ENCODE data around the gene SERPINA12.
"Not testable (repeated sequence)": the region's sequence is repeated elsewhere in the genome, so short reads cannot be mapped to it uniquely, and the experiment has no call there.

Gene SERPINA12

DNA sequence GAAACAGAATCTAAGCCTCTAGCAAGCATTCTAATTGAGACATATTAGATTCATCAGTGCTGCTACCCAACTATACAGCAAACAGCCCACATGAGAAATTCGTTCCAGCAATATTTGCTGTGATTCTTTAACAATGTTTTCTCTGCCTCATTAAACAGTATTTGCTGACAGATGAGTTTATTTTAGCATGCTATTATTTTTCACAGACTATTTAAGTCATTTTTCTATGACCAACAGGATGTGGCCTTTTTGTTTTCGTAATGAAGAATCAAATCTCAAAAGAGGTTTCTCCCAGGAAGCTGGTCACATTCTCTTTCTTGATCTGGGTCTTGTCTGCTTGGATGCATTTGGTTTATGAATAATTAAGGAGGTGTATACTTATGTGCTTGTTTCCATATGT is 23.2 kb upstream of the SERPINA12 start:
- no peak overlapping the region for H3K27ac ChIP-seq (ENCODE audit: low read length)
- no peaks in the 10 kb centered on the region for H3K36me3 ChIP-seq (ENCODE audit: control insufficient read depth, low read depth, low read length)
- no peaks in the 10 kb centered on the region for H3K27me3 ChIP-seq (ENCODE audit: control insufficient read depth, insufficient read depth, low read length)
- no peaks in the 10 kb centered on the region for H3K4me1 ChIP-seq (ENCODE audit: control insufficient read depth, low read depth, low read length)
- H3K9ac ChIP-seq (ENCODE audit: low read length): no peak overlapping the region
- no peaks in the 10 kb centered on the region for H3K9me3 ChIP-seq (ENCODE audit: control insufficient read depth, low read depth, low read length)
- H3K4me3 ChIP-seq (ENCODE audit: low read length): no peak overlapping the region

DNA sequence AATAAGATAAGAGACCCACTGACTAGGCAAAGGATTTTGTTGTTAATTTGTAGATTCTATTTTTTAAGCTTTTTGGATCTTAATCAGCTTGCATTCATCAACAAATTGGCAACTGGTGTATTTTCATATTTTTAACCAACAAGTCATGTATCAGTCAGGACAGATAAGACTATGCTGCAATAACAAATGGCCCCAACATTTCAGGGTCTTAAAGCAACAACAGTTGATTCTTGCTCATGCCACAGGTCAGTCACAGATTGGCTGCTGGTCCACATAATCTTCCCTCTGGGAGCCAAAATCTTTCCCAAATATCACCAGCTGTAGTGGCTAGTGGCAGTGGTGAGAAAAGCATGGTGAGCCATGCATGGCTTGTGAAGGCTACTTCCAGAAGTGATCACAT is 21.9 kb upstream of the SERPINA12 start:
- no peak overlapping the region for H3K27ac ChIP-seq (ENCODE audit: low read length)
- H3K4me1 ChIP-seq (ENCODE audit: control insufficient read depth, low read depth, low read length): no peaks in the 10 kb centered on the region
- H3K4me3 ChIP-seq (ENCODE audit: low read length): no peak overlapping the region
- no peaks in the 10 kb centered on the region for H3K27me3 ChIP-seq (ENCODE audit: control insufficient read depth, insufficient read depth, low read length)
- no peaks in the 10 kb centered on the region for H3K9me3 ChIP-seq (ENCODE audit: control insufficient read depth, low read depth, low read length)
- H3K9ac ChIP-seq (ENCODE audit: low read length): no peak overlapping the region
- no peaks in the 10 kb centered on the region for H3K36me3 ChIP-seq (ENCODE audit: control insufficient read depth, low read depth, low read length)

DNA sequence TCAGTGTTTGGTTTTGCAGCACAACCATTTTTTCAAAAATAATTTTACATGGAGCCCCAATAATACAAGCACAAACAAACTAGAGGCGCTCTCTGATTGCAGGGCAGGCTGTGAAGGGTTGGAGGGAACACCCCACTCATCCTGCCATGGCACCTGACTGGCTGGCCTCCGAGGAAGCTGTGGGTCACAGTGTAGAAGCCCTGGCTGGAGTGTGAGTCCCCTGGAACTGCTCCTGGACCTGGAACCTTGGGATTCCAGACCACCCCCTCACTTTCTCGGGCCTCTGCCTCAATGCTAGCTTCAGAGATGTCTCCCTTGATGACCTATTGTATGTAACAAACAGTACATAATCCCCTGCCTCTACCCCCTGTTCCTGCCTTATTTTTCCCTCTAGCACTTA is 14.8 kb upstream of the SERPINA12 start:
- no peaks in the 10 kb centered on the region for H3K9me3 ChIP-seq (ENCODE audit: control insufficient read depth, low read depth, low read length)
- H3K27me3 ChIP-seq (ENCODE audit: control insufficient read depth, insufficient read depth, low read length): no peaks in the 10 kb centered on the region
- H3K4me3 ChIP-seq (ENCODE audit: low read length): no peak overlapping the region
- no peaks in the 10 kb centered on the region for H3K36me3 ChIP-seq (ENCODE audit: control insufficient read depth, low read depth, low read length)
- H3K27ac ChIP-seq (ENCODE audit: low read length): no peak overlapping the region
- H3K9ac ChIP-seq (ENCODE audit: low read length): no peak overlapping the region
- no peaks in the 10 kb centered on the region for H3K4me1 ChIP-seq (ENCODE audit: control insufficient read depth, low read depth, low read length)

DNA sequence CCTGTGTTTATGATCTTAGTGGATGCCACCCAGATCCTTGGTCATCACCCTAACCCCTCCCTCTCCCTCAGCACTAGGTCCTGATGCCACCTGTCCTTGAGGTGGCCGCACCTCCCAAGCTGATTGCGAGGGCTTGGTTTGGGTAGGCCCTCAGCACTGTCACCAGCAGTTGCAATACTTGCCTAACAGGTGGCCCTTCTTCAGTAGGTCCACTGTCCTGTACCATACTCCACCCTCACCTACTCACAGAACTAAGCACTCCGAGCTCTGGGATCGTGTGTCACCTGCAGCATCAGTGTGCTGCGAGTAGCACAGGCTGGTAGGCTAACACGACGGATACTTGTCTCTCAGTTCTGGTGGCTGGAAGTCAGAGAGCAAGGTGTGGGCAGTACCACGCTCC is 14.0 kb upstream of the SERPINA12 start:
- Histone ChIP-seq H3K27me3 (ENCODE audit: control insufficient read depth, insufficient read depth, low read length) (no peaks in the 10 kb centered on the region), H3K4me3 (ENCODE audit: low read length) (no peak overlapping the region)

DNA sequence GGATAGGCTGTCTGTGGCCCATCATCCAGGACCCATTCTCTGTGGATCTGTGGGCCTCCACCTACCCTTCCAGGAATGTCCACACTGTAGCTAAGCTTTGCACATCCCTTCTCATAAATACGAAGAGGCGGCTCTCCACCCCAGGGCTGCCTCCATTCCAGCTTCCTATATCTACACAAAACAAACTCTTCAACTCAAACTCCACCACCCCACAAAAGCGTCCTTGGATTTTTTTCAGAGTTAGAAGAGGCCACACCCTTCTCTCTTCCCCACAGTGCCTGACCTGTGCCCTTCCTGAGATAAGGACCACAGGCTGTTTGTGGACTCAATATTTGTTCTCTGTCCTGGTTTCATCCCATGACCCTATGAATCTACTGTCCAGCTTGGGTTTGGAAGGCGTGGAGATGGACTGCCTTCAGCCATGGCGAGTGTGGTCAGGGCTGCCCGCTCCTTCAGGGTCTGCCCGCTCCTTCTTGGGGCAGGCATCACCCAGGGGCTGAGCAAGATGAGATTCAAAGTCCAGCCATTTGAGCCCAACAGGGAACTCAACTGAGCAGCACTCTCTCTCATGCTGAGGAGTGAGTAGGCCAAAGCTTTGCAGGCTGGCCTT is 13.0 kb upstream of the SERPINA12 start:
- H3K27ac ChIP-seq (ENCODE audit: low read length): no peak overlapping the region
- no peaks in the 10 kb centered on the region for H3K9me3 ChIP-seq (ENCODE audit: control insufficient read depth, low read depth, low read length)
- H3K36me3 ChIP-seq (ENCODE audit: control insufficient read depth, low read depth, low read length): no peaks in the 10 kb centered on the region
- no peak overlapping the region for H3K4me3 ChIP-seq (ENCODE audit: low read length)
- H3K9ac ChIP-seq (ENCODE audit: low read length): no peak overlapping the region
- H3K27me3 ChIP-seq (ENCODE audit: control insufficient read depth, insufficient read depth, low read length): no peaks in the 10 kb centered on the region
- peaks cover 4% of the 10 kb centered on the region for H3K4me1 ChIP-seq (ENCODE audit: control insufficient read depth, low read depth, low read length)

More for the DNA sequence above, 14.0 kb upstream of the SERPINA12 start:
- no peak overlapping the region for H3K27ac ChIP-seq (ENCODE audit: low read length)
- no peak overlapping the region for H3K9ac ChIP-seq (ENCODE audit: low read length)
- H3K4me1 ChIP-seq (ENCODE audit: control insufficient read depth, low read depth, low read length): no peaks in the 10 kb centered on the region
- H3K36me3 ChIP-seq (ENCODE audit: control insufficient read depth, low read depth, low read length): no peaks in the 10 kb centered on the region
- no peaks in the 10 kb centered on the region for H3K9me3 ChIP-seq (ENCODE audit: control insufficient read depth, low read depth, low read length)

DNA sequence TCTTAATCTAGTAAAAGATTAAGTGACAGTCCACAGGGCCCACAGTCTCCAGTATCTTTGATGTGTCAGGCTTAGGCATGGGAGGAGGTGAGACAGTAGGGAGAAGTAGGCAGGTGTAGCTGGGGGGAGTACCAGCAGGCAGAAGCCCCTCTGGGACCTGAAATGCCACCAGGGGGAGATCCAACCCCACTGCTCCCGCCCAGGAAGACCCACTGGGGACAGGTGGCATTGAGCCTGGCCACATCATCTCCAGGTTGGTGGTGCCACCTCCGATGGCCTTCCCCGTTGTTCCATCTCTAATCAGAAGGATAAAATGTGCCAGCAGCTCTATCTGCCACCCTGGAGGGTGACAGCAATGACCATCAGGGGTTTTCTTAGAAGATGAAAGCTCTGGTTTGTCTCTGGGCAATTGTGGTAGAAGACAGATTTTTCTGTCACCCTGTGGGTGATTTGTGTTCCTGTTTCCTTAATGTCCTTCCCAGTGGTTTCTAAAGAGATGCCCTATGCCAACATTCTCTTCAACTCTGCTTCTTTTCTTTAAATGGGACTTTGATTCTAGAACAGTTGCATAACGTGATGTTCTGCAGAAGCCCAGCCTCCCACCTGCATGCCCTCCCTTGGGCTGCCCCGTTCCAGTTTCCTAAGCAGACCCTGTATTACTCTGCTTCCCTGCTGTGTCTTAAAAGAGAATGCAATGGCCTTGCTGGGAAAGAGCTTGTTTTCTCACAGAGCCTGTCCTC is 12.3 kb upstream of the SERPINA12 start:
- Histone ChIP-seq H3K9me3 (ENCODE audit: control insufficient read depth, low read depth, low read length) (no peaks in the 10 kb centered on the region), H3K36me3 (ENCODE audit: control insufficient read depth, low read depth, low read length) (no peaks in the 10 kb centered on the region), H3K27me3 (ENCODE audit: control insufficient read depth, insufficient read depth, low read length) (no peaks in the 10 kb centered on the region), H3K9ac (ENCODE audit: low read length) (no peak overlapping the region), H3K4me1 (ENCODE audit: control insufficient read depth, low read depth, low read length) (peaks cover 5% of the 10 kb centered on the region), H3K4me3 (ENCODE audit: low read length) (no peak overlapping the region), H3K27ac (ENCODE audit: low read length) (no peak overlapping the region)

DNA sequence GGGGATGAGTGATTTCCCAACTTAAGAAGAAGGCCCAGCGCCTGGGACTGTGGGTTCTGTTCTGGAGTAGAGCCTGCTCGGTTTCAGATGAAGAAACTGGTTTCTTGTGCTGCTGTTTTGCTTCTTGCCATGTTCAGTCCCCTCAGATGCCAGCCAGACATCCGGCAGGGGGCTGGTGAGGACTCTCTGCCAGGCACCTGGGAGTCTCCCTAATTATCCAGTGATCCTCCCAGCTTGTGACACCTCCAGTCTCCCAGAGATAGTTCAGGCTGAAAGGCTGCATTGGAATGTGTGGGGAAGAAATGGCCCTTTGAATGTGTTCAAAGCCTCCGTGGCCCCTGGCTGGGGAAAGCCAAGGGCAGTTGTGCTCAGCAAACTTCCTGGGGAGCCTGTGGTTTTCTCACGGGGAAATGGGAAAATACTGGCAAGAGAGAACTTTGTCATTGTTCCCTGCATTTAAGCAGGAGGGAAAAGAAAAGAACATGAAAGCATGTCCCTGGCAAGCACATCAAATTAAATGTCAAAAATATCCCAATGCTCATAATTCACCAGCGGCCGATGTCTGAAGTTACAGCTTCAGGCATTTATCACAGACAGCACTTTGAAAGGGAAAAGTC is 8.5 kb upstream of the SERPINA12 start:
- H3K27ac ChIP-seq (ENCODE audit: low read length): no peak overlapping the region
- H3K9me3 ChIP-seq (ENCODE audit: control insufficient read depth, low read depth, low read length): no peaks in the 10 kb centered on the region
- no peaks in the 10 kb centered on the region for H3K36me3 ChIP-seq (ENCODE audit: control insufficient read depth, low read depth, low read length)
- no peaks in the 10 kb centered on the region for H3K27me3 ChIP-seq (ENCODE audit: control insufficient read depth, insufficient read depth, low read length)
- H3K9ac ChIP-seq (ENCODE audit: low read length): no peak overlapping the region
- no peak overlapping the region for H3K4me3 ChIP-seq (ENCODE audit: low read length)
- H3K4me1 ChIP-seq (ENCODE audit: control insufficient read depth, low read depth, low read length): peaks cover 5% of the 10 kb centered on the region

DNA sequence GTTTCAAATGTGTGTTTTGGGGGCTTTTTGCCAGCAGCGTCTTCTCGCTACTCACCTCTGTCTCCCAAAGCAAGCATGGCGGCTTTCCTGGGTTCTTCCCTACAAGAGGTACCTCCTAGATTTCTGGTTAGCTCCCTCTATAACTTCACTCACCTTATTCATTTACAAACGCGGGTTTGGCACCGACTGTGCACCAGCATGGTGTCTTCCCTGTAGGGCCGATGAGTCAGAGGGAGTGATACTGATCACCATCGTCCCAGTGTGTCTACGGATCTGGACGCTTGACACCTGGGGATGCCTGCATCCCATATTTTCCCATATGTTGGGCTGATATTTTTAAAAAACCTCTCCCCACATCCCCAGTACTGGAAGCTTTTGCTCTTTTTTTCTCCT is 8.0 kb upstream of the SERPINA12 start:
- Histone ChIP-seq H3K36me3 (ENCODE audit: control insufficient read depth, low read depth, low read length) (no peaks in the 10 kb centered on the region), H3K4me1 (ENCODE audit: control insufficient read depth, low read depth, low read length) (peaks cover 5% of the 10 kb centered on the region), H3K9ac (ENCODE audit: low read length) (no peak overlapping the region), H3K9me3 (ENCODE audit: control insufficient read depth, low read depth, low read length) (no peaks in the 10 kb centered on the region), H3K4me3 (ENCODE audit: low read length) (no peak overlapping the region), H3K27ac (ENCODE audit: low read length) (no peak overlapping the region), H3K27me3 (ENCODE audit: control insufficient read depth, insufficient read depth, low read length) (no peaks in the 10 kb centered on the region)

DNA sequence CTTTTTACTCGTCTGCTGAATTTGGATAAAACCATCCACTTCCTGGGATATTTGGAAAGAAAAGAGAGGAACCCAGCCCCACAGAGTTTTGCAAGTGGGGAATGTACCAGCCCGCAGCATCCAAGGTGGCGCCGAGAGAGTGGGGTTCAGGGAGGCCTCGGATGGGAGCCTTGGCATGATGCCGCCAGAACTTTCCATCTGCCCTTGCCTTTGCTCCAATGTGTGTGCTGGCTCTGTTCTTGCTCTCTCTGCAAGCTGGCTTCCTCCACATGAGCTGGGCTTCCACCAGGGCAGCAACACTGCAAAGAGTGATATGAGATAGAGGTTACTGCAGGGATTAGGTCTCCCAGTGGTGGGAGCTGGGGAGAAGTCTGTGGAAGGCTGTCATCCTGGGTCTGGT is 6.6 kb upstream of the SERPINA12 start:
- H3K9me3 ChIP-seq (ENCODE audit: control insufficient read depth, low read depth, low read length): no peaks in the 10 kb centered on the region
- H3K27me3 ChIP-seq (ENCODE audit: control insufficient read depth, insufficient read depth, low read length): no peaks in the 10 kb centered on the region
- H3K27ac ChIP-seq (ENCODE audit: low read length): no peak overlapping the region
- H3K36me3 ChIP-seq (ENCODE audit: control insufficient read depth, low read depth, low read length): no peaks in the 10 kb centered on the region
- no peak overlapping the region for H3K9ac ChIP-seq (ENCODE audit: low read length)
- H3K4me1 ChIP-seq (ENCODE audit: control insufficient read depth, low read depth, low read length): peaks cover 5% of the 10 kb centered on the region
- no peak overlapping the region for H3K4me3 ChIP-seq (ENCODE audit: low read length)

DNA sequence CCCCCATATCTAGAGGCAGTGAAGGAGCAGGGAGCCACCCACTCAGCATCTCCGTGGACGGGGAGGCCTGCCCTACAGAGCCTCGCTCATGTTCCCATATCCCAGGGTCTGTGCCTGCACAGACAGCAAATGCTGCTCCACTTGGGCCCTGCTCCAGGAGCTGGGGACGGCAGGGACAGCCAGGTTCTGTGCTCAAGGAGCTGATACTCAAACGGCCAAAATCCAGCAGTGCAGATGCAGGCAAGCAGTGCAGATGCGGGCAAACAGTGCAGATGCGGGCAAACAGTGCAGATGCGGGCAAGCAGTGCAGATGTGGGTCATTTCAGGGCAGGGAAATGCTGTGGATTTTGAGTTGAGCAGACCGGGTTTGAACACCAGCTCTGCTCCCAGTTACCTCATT is 6.2 kb upstream of the SERPINA12 start:
- Histone ChIP-seq H3K4me1 (ENCODE audit: control insufficient read depth, low read depth, low read length) (peaks cover 5% of the 10 kb centered on the region), H3K27ac (ENCODE audit: low read length) (no peak overlapping the region), H3K27me3 (ENCODE audit: control insufficient read depth, insufficient read depth, low read length) (no peaks in the 10 kb centered on the region), H3K9me3 (ENCODE audit: control insufficient read depth, low read depth, low read length) (no peaks in the 10 kb centered on the region), H3K9ac (ENCODE audit: low read length) (no peak overlapping the region), H3K4me3 (ENCODE audit: low read length) (no peak overlapping the region), H3K36me3 (ENCODE audit: control insufficient read depth, low read depth, low read length) (no peaks in the 10 kb centered on the region)

DNA sequence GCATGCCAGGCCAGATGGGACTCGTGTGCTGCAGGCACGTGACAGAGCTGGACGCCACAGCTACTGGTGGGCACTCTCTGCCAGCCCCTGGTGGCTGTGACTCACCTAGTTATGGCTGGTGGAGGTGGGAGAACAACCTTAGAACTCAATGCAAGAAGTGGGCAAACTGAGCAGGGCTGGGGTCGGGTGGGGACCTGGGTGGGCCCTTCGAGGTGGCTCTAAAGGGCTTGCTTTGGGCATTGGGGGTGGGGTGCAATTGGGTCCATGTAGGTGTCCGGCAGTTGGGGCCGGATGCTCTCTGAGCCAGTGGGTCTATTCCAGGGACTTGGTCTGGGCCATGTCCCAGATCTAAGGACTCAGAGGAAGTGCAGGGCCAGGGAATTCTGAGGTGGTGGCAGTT is 5.1 kb upstream of the SERPINA12 start:
- Histone ChIP-seq H3K27me3 (ENCODE audit: control insufficient read depth, insufficient read depth, low read length) (no peaks in the 10 kb centered on the region), H3K4me3 (ENCODE audit: low read length) (no peak overlapping the region)

DNA sequence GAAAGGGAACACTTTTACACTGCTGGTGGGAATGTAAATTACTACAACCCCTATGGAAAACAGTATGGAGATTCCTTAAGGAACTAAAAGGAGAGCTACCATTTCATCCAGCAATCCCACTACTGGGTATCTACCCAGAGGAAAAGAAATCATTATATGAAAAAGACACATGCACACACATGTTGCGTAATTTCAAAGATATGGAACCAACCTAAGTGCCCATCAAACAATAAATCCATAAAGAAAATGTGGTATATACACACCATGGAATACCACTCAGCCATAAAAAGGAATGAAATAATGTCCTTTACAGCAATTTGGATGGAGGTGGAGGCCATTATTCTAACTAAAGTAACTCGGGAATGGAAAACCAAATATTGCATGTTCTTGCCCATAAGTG is 1.2 kb upstream of the SERPINA12 start:
- not testable (repeated sequence) for H3K9me3 ChIP-seq (ENCODE audit: control insufficient read depth, low read depth, low read length); H3K4me3 ChIP-seq (ENCODE audit: low read length); H3K4me1 ChIP-seq (ENCODE audit: control insufficient read depth, low read depth, low read length); H3K9ac ChIP-seq (ENCODE audit: low read length); H3K27ac ChIP-seq (ENCODE audit: low read length); H3K36me3 ChIP-seq (ENCODE audit: control insufficient read depth, low read depth, low read length); H3K27me3 ChIP-seq (ENCODE audit: control insufficient read depth, insufficient read depth, low read length)

More for the DNA sequence above, 5.1 kb upstream of the SERPINA12 start:
- H3K36me3 ChIP-seq (ENCODE audit: control insufficient read depth, low read depth, low read length): no peaks in the 10 kb centered on the region
- H3K27ac ChIP-seq (ENCODE audit: low read length): no peak overlapping the region
- peaks cover 5% of the 10 kb centered on the region for H3K4me1 ChIP-seq (ENCODE audit: control insufficient read depth, low read depth, low read length)
- no peaks in the 10 kb centered on the region for H3K9me3 ChIP-seq (ENCODE audit: control insufficient read depth, low read depth, low read length)
- H3K9ac ChIP-seq (ENCODE audit: low read length): no peak overlapping the region

Data from iPS-18a (cell line).